Measurements from ENCODE around the gene PER2.

The PER2 gene

DNA sequence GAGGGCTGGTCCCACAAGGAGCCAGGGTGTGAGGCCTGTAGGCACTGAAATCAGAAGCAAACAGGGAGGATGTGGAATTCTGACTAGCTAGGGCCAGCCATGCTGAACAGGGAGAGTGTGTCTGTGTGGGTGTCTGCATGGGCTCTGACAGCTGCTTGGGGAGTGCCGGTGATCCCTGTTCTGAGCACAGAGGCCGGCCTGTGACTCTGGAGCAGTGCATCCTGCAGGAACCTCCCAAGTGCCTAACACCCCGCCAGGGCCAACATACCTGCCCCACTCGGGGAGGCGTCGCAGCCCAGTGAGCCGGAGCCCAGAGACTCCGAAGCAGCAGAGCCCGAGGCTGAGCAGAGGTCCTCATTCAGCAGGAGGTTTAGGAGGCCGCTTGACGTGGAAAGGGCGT lies 37.1 kb downstream of the PER2 start:
- TF ChIP-seq SIN3A (IDR thresholded peaks at IDR 0.05; ENCODE audit: borderline replicate concordance, insufficient read depth, low read length) = no peak
- no peak for TF ChIP-seq POLR2AphosphoS5 (IDR thresholded peaks at IDR 0.05; ENCODE audit: low read depth, low read length)
- TF ChIP-seq FOXP2 (optimal IDR thresholded peaks at IDR 0.05; ENCODE audit: borderline replicate concordance, extremely low read depth, extremely low read length, insufficient read depth) = no peak
- TF ChIP-seq, protein P1, sequence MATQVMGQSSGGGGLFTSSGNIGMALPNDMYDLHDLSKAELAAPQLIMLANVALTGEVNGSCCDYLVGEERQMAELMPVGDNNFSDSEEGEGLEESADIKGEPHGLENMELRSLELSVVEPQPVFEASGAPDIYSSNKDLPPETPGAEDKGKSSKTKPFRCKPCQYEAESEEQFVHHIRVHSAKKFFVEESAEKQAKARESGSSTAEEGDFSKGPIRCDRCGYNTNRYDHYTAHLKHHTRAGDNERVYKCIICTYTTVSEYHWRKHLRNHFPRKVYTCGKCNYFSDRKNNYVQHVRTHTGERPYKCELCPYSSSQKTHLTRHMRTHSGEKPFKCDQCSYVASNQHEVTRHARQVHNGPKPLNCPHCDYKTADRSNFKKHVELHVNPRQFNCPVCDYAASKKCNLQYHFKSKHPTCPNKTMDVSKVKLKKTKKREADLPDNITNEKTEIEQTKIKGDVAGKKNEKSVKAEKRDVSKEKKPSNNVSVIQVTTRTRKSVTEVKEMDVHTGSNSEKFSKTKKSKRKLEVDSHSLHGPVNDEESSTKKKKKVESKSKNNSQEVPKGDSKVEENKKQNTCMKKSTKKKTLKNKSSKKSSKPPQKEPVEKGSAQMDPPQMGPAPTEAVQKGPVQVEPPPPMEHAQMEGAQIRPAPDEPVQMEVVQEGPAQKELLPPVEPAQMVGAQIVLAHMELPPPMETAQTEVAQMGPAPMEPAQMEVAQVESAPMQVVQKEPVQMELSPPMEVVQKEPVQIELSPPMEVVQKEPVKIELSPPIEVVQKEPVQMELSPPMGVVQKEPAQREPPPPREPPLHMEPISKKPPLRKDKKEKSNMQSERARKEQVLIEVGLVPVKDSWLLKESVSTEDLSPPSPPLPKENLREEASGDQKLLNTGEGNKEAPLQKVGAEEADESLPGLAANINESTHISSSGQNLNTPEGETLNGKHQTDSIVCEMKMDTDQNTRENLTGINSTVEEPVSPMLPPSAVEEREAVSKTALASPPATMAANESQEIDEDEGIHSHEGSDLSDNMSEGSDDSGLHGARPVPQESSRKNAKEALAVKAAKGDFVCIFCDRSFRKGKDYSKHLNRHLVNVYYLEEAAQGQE (IDR thresholded peaks at IDR 0.05; ENCODE audit: insufficient read depth in 1 of 2, low read depth in 2 of 2, low read length in 2 of 2) = no peak
- no peak for TF ChIP-seq TAF1 (IDR thresholded peaks at IDR 0.05; ENCODE audit: borderline replicate concordance, insufficient read depth, low read length)

DNA sequence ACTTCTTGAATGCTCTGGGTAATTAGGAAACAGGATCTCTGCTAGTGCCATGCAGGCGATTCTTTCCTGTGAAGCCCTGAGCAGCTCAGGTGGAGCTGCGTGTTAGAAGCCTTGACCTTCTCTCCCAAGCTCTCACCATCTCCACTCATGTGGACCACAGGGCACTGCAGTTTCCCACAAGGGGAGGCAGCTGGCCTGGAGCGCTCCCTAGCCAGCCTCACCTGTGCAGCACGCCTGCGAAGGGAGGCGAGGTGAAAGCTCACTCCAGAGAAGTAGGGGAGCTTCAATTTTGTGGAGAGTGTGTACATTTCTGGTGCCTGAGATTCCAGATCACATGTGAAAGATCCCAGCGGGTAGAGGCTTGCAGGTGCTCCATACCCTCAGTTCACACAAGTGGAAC lies 37.5 kb downstream of the PER2 start:
- TF ChIP-seq FOXP2 (optimal IDR thresholded peaks at IDR 0.05; ENCODE audit: borderline replicate concordance, extremely low read depth, extremely low read length, insufficient read depth) (no peak), SIN3A (IDR thresholded peaks at IDR 0.05; ENCODE audit: borderline replicate concordance, insufficient read depth, low read length) (no peak), POLR2AphosphoS5 (IDR thresholded peaks at IDR 0.05; ENCODE audit: low read depth, low read length) (no peak), TAF1 (IDR thresholded peaks at IDR 0.05; ENCODE audit: borderline replicate concordance, insufficient read depth, low read length) (no peak)
- TF ChIP-seq, protein P1 (IDR thresholded peaks at IDR 0.05; ENCODE audit: insufficient read depth in 1 of 2, low read depth in 2 of 2, low read length in 2 of 2) = no peak

DNA sequence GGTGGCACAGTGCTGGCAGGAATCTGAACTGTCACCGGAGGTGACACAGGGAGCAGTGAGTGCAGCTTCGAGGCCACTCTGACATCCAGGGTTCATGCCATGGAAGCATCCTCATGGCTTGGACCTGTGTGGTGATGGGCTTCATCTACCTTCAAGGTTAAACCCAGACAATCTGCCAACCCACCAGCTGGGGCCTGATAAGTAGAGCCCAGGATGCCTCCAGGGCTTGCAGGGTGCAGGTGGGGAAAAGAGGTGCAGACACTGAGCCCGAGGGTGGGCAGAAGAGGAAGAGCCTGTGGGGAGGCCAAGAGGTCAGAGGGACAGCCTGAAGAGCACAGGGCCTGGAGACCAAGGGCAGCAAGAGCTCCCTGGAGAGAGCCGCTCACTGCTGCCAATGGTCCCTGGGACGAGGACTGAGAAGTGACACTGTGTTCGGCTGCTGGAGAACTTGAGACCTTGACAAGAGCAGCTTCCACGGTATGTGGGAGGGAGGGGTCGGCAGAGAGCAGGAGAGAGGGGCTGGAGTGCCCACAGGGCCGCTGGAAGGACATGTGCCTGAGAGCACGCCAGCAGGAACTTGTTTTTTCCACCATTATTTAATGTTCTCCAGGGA lies 40.5 kb downstream of the PER2 start:
- TF ChIP-seq POLR2AphosphoS5 (IDR thresholded peaks at IDR 0.05; ENCODE audit: low read depth, low read length) = no peak
- TF ChIP-seq, protein P1 (IDR thresholded peaks at IDR 0.05; ENCODE audit: insufficient read depth in 1 of 2, low read depth in 2 of 2, low read length in 2 of 2) = no peak
- TF ChIP-seq FOXP2 (optimal IDR thresholded peaks at IDR 0.05; ENCODE audit: borderline replicate concordance, extremely low read depth, extremely low read length, insufficient read depth) = no peak

DNA sequence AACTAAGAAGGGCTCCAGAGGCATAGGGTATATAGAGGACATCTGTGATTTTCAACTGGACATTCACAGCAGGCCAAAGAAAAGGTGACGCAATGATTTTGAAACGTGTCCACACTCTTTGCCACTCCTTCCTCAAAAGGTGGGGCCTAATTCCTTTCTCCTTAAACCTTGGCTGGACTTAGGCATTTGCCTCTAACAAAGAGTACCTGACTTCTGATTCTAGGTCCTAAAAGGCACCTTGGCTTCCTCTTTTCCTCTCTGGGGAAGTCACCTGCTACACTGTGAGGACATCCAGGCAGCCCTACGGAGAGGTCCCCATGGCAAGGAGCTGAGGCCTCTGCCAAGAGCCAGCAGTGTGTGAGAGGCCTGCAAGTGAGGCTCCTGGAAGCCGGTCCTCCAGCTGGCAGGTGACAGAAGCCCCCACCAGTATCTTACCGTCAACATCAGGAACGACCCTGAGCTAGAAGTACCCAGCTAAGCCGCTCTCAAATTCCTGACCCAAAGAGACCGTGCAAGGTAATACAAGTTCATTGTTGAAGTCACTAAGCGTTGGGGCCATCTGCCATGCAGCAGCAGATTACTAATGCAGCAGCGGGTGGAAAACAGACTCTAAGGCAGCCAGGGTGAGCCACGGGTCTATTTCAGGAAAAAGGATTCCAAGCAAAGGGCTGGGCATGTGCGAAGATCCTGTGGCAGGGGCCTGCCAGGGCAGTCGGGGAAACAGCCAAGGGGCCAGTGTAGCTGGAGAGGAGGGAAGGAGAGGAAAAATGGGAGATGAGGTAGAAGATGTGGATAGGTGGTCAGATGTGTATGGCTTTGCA lies 41.2 kb downstream of the PER2 start:
- no peak for TF ChIP-seq SIN3A (IDR thresholded peaks at IDR 0.05; ENCODE audit: borderline replicate concordance, insufficient read depth, low read length)

DNA sequence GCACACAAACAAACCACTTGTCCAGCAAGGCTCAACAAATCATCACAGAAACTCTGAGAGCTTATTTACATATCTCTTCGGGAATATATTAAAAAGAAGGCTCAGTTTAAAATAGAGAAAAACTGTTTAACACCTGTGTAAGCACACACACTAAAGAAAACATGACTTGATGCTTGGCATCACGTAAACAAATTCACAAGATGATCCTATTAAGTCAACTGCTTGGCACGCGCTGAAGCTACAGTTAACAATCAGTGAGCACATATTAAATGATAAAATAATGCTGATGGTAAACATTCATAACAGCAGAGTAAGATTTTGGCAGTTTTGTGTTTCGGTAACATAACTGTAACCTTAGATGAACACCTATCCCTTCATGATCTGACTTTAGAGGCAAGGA lies 44.3 kb downstream of the PER2 start:
- TF ChIP-seq, protein P1 (IDR thresholded peaks at IDR 0.05; ENCODE audit: insufficient read depth in 1 of 2, low read depth in 2 of 2, low read length in 2 of 2) = no peak
- TF ChIP-seq TAF1 (IDR thresholded peaks at IDR 0.05; ENCODE audit: borderline replicate concordance, insufficient read depth, low read length) (no peak), FOXP2 (optimal IDR thresholded peaks at IDR 0.05; ENCODE audit: borderline replicate concordance, extremely low read depth, extremely low read length, insufficient read depth) (no peak)
